CD14-positive monocyte (primary cell): Measurements from ENCODE around the gene HLCS. TPM values are rescaled to one million over a fixed set of nuclear protein-coding genes. Genes with fewer than 3 reads are reported as not detected.

Source experiments
- DNase-seq, 3 donors: peaks; one replicate each; pipeline ENCODE4 v3.0.0-alpha.2; 2011 to 2022
- H2AFZ ChIP-seq: 2 replicates; pipeline ENCODE4 v1.6.0; 2012; ENCODE audit warnings: mild to moderate bottlenecking, low read depth, low read length, inconsistent platforms; ENCODE audit not compliant: insufficient read depth, poor library complexity, severe bottlenecking
- H3K27ac ChIP-seq, 2 donors: 1 replicate in 1 of 2; 2 replicates in 1 of 2; pipeline ENCODE4 v1.5.1; 2012 to 2013; ENCODE audit warnings: low read length in 2 of 2, control low read depth in 1 of 2, inconsistent platforms in 1 of 2, low read depth in 1 of 2, mild to moderate bottlenecking in 1 of 2
- H3K27me3 ChIP-seq, 2 donors: one replicate each; pipeline versions ENCODE4 v1.6.0 to v1.6.1; 2011 to 2013; ENCODE audit warnings: low read length in 2 of 2; ENCODE audit not compliant: control insufficient read depth in 2 of 2, insufficient read depth in 2 of 2
- H3K36me3 ChIP-seq, 2 donors: replicated peaks in 1 of 2; 1 replicate in 1 of 2; 2 replicates in 1 of 2; pipeline versions ENCODE4 v1.5.1 to v1.6.1; 2012 to 2013; ENCODE audit warnings: low read length in 2 of 2, control low read depth in 1 of 2, inconsistent platforms in 1 of 2, mild to moderate bottlenecking in 1 of 2; ENCODE audit not compliant: insufficient read depth in 2 of 2, control insufficient read depth in 1 of 2
- H3K4me1 ChIP-seq, 2 donors: 1 replicate in 1 of 2; 2 replicates in 1 of 2; pipeline versions ENCODE4 v1.5.1 to v1.6.1; 2012 to 2013; ENCODE audit warnings: low read length in 2 of 2, control low read depth in 1 of 2, inconsistent platforms in 1 of 2, mild to moderate bottlenecking in 1 of 2, moderate library complexity in 1 of 2; ENCODE audit not compliant: insufficient read depth in 2 of 2, control insufficient read depth in 1 of 2
- H3K4me2 ChIP-seq: replicated peaks from 2 replicates; pipeline ENCODE3; 2012; ENCODE audit warnings: low read length, moderate library complexity, mild to moderate bottlenecking; ENCODE audit not compliant: poor library complexity, severe bottlenecking; ENCODE audit errors: extremely low read depth
- H3K4me3 ChIP-seq, 3 experiments: fragments of 200-600 bp in 1 of 3; sonication (generic) in 1 of 3; replicated peaks in 1 of 3; 1 replicate in 2 of 3; 2 replicates in 1 of 3; pipeline ENCODE4 v1.5.1; 2011 to 2013; ENCODE audit warnings: low read length in 3 of 3, mild to moderate bottlenecking in 3 of 3, control low read depth in 2 of 3, low read depth in 2 of 3, inconsistent platforms in 1 of 3, moderate library complexity in 1 of 3
- H3K79me2 ChIP-seq: 2 replicates; pipeline ENCODE4 v1.6.0; 2012; ENCODE audit warnings: mild to moderate bottlenecking, control low read depth, inconsistent platforms, low read length, moderate library complexity; ENCODE audit not compliant: insufficient read depth
- H3K9ac ChIP-seq: 2 replicates; pipeline ENCODE4 v1.6.0; 2017; ENCODE audit warnings: low read length, mild to moderate bottlenecking; ENCODE audit not compliant: insufficient read depth, poor library complexity, severe bottlenecking
- H3K9me3 ChIP-seq, 2 donors: replicated peaks in 1 of 2; 1 replicate in 1 of 2; 2 replicates in 1 of 2; pipeline versions ENCODE4 v1.5.1 to v1.6.1; 2012 to 2013; ENCODE audit warnings: low read length in 2 of 2, control low read depth in 1 of 2; ENCODE audit not compliant: control insufficient read depth in 1 of 2, insufficient read depth in 1 of 2
- H4K20me1 ChIP-seq: 2 replicates; pipeline ENCODE4 v1.6.0; 2012; ENCODE audit warnings: mild to moderate bottlenecking, low read length, control low read depth, moderate library complexity; ENCODE audit not compliant: insufficient read depth
- H3K27ac Mint-ChIP-seq, 7 donors: one replicate each; pipeline ENCODE4 v1.8.0; 2020; ENCODE audit warnings: mild to moderate bottlenecking in 7 of 7, mixed read lengths in 7 of 7, moderate library complexity in 6 of 7, inconsistent platforms in 2 of 7
- H3K27me3 Mint-ChIP-seq, 3 donors: one replicate each; pipeline ENCODE4 v1.8.0; 2021 to 2022; ENCODE audit warnings: low read depth in 3 of 3, mild to moderate bottlenecking in 3 of 3, mixed read lengths in 3 of 3, moderate library complexity in 3 of 3, inconsistent platforms in 1 of 3
- H3K36me3 Mint-ChIP-seq, 2 donors: one replicate each; pipeline ENCODE4 v1.8.0; 2020; ENCODE audit warnings: mixed read lengths in 2 of 2, inconsistent platforms in 1 of 2, mild to moderate bottlenecking in 1 of 2
- H3K4me1 Mint-ChIP-seq: one replicate; pipeline ENCODE4 v1.8.0; 2020; ENCODE audit warnings: mild to moderate bottlenecking, mixed read lengths
- H3K4me3 Mint-ChIP-seq, 2 donors: one replicate each; pipeline ENCODE4 v1.8.0; 2020; ENCODE audit warnings: mild to moderate bottlenecking in 2 of 2, mixed read lengths in 2 of 2, moderate library complexity in 1 of 2
- H3K9me3 Mint-ChIP-seq, 7 donors: one replicate each; pipeline ENCODE4 v1.8.0; 2020 to 2022; ENCODE audit warnings: mixed read lengths in 7 of 7, mild to moderate bottlenecking in 6 of 7, moderate library complexity in 6 of 7, inconsistent platforms in 2 of 7
- WGBS: methylation state at CpG from one replicate; pipeline ENCODE4 v1.1.5; 2013; ENCODE audit warnings: missing lambda C conversion rate; ENCODE audit not compliant: insufficient coverage; 5-methylcytosine and 5-hydroxymethylcytosine counted together
- intact Hi-C, 2 donors: fragments of 100-400 bp; cut with micrococcal nuclease; formaldehyde crosslinking; loops; one replicate each; pipeline versions ENCODE4 v1.15.0 to v1.15.1; 2023
- polyA minus RNA-seq: library from RNA; depleted of rRNA, polyadenylated mRNA; stranded (reverse); fragments of >200 nt; gene quantifications from 2 replicates; pipeline ENCODE4 v1.2.3, GENCODE V29; 2012
- polyA plus RNA-seq, 3 donors: library from polyadenylated mRNA; depleted of rRNA in 1 of 3; unstranded in 2 of 3; stranded (reverse) in 1 of 3; fragments of 300-500 nt in 2 of 3; fragments of >200 nt in 1 of 3; fragmentation: Illumina TruSeq in 2 of 3; gene quantifications; 1 replicate in 2 of 3; 2 replicates in 1 of 3; pipeline ENCODE4 v1.2.3, GENCODE V29; 2012 to 2021
- total RNA-seq, 12 experiments: library from RNA in 1 of 12; stranded (reverse) in 1 of 12; fragments of 120-200 nt in 1 of 12; gene quantifications; one replicate each; pipeline ENCODE4 v1.2.4 and lab custom pipeline; 2013 to 2026; ENCODE audit warnings: mixed read lengths in 6 of 12, inconsistent platforms in 1 of 12
- TF ChIP-seq, protein P1 (sequence below): fragments of 200-600 bp; IDR thresholded peaks from one replicate; pipeline ENCODE4 v1.8.0; 2022; ENCODE audit warnings: antibody characterized with exemption, mild to moderate bottlenecking

Gene HLCS
- 3.6 TPM for total RNA-seq (2013)
- polyA plus RNA-seq (1 to 10 TPM; 2.1 to 3.1 (median 2.2) TPM), polyA minus RNA-seq (3.3 and 4.0 TPM in 2 replicates), total RNA-seq (lab: John Stamatoyannopoulos, UW) (1.5 to 7.0 (median 5.5) reads per million in 11 experiments)

DNA sequence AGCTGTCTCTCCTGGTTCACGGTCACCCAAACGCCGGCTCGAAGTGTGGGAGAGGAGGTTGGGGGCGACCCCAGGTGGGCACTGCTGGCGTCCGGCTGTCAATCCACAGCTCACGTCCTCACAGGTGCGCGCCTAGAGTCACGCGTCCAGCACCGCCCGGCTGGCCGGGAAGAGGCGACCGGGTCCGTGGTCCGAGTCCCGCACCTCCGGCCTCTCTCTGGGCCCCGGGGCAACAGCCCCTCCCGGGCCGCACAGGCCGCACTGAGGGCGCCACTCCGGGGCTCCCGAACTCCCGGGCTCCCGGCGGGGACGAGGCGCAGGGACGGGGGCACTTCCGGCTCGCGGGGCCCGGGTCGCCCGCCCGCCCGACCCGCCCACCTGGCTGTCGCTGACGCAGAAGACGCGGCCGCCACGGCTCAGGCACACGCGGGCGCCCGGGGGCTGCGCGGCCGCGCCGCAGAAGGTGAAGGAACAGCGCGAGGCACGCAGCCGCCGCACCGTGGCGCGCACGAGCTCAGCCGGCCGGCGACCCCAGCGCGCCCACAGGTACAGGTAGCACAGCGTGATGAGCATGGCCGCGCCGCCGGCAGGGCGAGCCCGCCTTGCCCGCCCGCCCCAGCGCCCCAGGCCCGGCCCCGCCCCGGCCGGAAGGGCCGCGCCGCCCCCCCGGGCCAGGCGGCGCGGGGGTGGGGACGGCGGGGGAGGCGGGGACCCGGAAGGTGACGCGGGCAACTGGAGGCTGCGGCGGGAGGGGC, at the start of gene HLCS:
TSS of gene HLCS (minus strand) at position 604 of the 755 bp plus-strand sequence. CDS start at position 573, 31 bp downstream.
- Histone ChIP-seq H3K9me3 (no peaks in the 10 kb centered on the region), H2AFZ (peak within 1 kb of the TSS; percentile 78), H4K20me1 (no peaks in the 10 kb centered on the region), H3K4me3 (peak within 1 kb of the TSS; percentile 41 to 71 (median 42)), H3K27ac (no peak within 1 kb of the TSS), H3K27me3 (peaks cover 0 to 14% of the 10 kb centered on the region in 2 donors), H3K9ac (peak within 1 kb of the TSS; percentile 68), H3K79me2 (no peaks in the 10 kb centered on the region), H3K36me3 (no peaks in the 10 kb centered on the region), H3K4me1 (peaks cover 11 to 12% of the 10 kb centered on the region in 2 donors), H3K4me2 (peak within 1 kb of the TSS; percentile 74)
- Mint-ChIP-seq H3K4me3 (peak within 1 kb of the TSS; percentile 75 to 86), H3K27ac (peak within 1 kb of the TSS in 4 of 7 donors; percentile 16 to 57 (median 39)), H3K27me3 (peaks cover 8 to 19% (median 12%) of the 10 kb centered on the region in 3 donors), H3K36me3 (peaks cover 0 to 1% of the 10 kb centered on the region in 2 donors), H3K9me3 (peaks cover 0 to 8% (median 0%) of the 10 kb centered on the region in 7 donors), H3K4me1 (peaks cover 22% of the 10 kb centered on the region)
- intact Hi-C loops = no loop called here
- TF ChIP-seq, protein P1, sequence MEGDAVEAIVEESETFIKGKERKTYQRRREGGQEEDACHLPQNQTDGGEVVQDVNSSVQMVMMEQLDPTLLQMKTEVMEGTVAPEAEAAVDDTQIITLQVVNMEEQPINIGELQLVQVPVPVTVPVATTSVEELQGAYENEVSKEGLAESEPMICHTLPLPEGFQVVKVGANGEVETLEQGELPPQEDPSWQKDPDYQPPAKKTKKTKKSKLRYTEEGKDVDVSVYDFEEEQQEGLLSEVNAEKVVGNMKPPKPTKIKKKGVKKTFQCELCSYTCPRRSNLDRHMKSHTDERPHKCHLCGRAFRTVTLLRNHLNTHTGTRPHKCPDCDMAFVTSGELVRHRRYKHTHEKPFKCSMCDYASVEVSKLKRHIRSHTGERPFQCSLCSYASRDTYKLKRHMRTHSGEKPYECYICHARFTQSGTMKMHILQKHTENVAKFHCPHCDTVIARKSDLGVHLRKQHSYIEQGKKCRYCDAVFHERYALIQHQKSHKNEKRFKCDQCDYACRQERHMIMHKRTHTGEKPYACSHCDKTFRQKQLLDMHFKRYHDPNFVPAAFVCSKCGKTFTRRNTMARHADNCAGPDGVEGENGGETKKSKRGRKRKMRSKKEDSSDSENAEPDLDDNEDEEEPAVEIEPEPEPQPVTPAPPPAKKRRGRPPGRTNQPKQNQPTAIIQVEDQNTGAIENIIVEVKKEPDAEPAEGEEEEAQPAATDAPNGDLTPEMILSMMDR = peak; percentile 33
- under 1% methylated on average over 87 of the region's 101 CpGs for WGBS
- DNase-seq = peak; percentile 35 to 47 (median 43)

DNA sequence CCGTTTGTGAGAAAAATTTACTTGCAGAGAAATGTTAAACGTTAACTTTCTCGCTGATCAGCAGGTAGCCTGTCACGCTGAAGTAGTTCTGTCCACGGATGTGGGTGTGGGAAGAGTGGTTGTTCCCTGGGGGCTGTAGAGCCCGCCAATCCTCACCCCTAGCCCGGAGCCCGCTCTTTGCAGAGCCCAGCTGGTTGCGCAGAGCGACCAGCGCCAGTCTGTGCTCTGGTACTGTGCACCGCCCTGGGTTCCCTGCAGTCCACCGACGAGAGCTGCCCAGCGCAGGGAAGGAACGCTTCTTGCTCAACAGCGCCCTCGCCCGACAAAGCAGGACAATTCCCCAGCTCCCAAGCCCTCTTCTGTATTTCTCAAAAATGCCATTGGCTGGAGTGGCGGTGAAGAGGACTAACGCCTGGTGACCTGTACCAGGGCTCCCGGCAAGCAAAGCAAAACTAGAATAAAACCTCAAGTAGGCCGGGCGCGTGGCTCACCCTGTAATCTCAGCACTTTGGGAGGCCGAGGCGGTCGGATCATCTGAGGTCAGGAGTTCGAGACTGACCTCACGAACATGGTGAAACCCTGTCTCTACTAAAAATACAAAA, 43.4 kb upstream of the HLCS start:
- H3K4me3 Mint-ChIP-seq = peak overlapping the region; percentile 51 to 87
- TF ChIP-seq, protein P1 = peak; percentile 87

More for the DNA sequence above, 43.4 kb upstream of the HLCS start:
- WGBS = 13% methylated on average over 27 of the region's 30 CpGs
- H3K79me2 ChIP-seq = no peaks in the 10 kb centered on the region
- DNase-seq = peak; percentile 70 to 74 (median 72)
- peaks cover 0 to 14% of the 10 kb centered on the region in 2 donors for H3K9me3 ChIP-seq
- H3K36me3 ChIP-seq = no peaks in the 10 kb centered on the region
- Mint-ChIP-seq H3K36me3 (no peaks in the 10 kb centered on the region), H3K9me3 (peaks cover 0 to 18% (median 11%) of the 10 kb centered on the region in 7 donors), H3K4me1 (peaks cover 11% of the 10 kb centered on the region), H3K27me3 (peaks cover 56 to 68% (median 58%) of the 10 kb centered on the region in 3 donors), H3K27ac (no peak overlapping the region)
- intact Hi-C loops = loop anchor here in 1 of 2 donors (2.0 kb wide), 1 partner anchor 71 kb away; no protein-coding TSS in a partner anchor
- peak overlapping the region in 1 of 3 experiments; percentile 7 for H3K4me3 ChIP-seq
- H4K20me1 ChIP-seq = no peaks in the 10 kb centered on the region
- H2AFZ ChIP-seq = peak overlapping the region; percentile 43
- peaks cover 28 to 48% of the 10 kb centered on the region in 2 donors for H3K27me3 ChIP-seq
- peaks cover 10 to 19% of the 10 kb centered on the region in 2 donors for H3K4me1 ChIP-seq
- H3K4me2 ChIP-seq = peak overlapping the region; percentile 54
- no peak overlapping the region for H3K9ac ChIP-seq
- no peak overlapping the region for H3K27ac ChIP-seq
